ENCODE results near the gene SH2D4B.

The SH2D4B gene

GRCh38 chr10:80545258-80545881 lies 7.7 kb downstream of the SH2D4B start:
- no peak for DNase-seq

GRCh38 chr10:80552151-80552646 lies 14.5 kb downstream of the SH2D4B start:
- no peak for DNase-seq

- no peak for DNase-seq
Observed at GRCh38 chr10:80553436-80553835, 15.7 kb downstream of the SH2D4B start.

GRCh38 chr10:80554050-80554449 lies 16.3 kb downstream of the SH2D4B start:
- DNase-seq = no peak

GRCh38 chr10:80555415-80555814 lies 17.7 kb downstream of the SH2D4B start:
- DNase-seq = no peak

- DNase-seq = no peak
Observed at GRCh38 chr10:80561950-80562349, 24.2 kb downstream of the SH2D4B start.

- DNase-seq = no peak
Observed at GRCh38 chr10:80567292-80567691, 29.6 kb downstream of the SH2D4B start.

GRCh38 chr10:80569131-80569895 lies 31.6 kb downstream of the SH2D4B start:
- no peak for DNase-seq

GRCh38 chr10:80571352-80571751 lies 33.6 kb downstream of the SH2D4B start:
- DNase-seq = no peak

GRCh38 chr10:80579181-80579763 lies 41.6 kb downstream of the SH2D4B start:
- no peak for DNase-seq

- no peak for DNase-seq
Observed at GRCh38 chr10:80579849-80580637, 42.3 kb downstream of the SH2D4B start.

GRCh38 chr10:80580638-80581468 lies 43.2 kb downstream of the SH2D4B start:
- DNase-seq = no peak

GRCh38 chr10:80581469-80581835 lies 43.8 kb downstream of the SH2D4B start:
- no peak for DNase-seq

GRCh38 chr10:80582286-80582960 lies 44.7 kb downstream of the SH2D4B start:
- no peak for DNase-seq

- no peak for DNase-seq
Observed at GRCh38 chr10:80583685-80584084, 46.0 kb downstream of the SH2D4B start.

- no peak for DNase-seq
Observed at GRCh38 chr10:80585812-80586211, 48.1 kb downstream of the SH2D4B start.

- DNase-seq = no peak
Observed at GRCh38 chr10:80588546-80588945, 50.8 kb downstream of the SH2D4B start.

GRCh38 chr10:80589726-80590373 lies 52.1 kb downstream of the SH2D4B start:
- DNase-seq = no peak

GRCh38 chr10:80590585-80591125 lies 53.0 kb downstream of the SH2D4B start:
- no peak for DNase-seq

GRCh38 chr10:80596391-80597257 lies 58.9 kb downstream of the SH2D4B start:
- peak; percentile 57 for DNase-seq
